Measurements from ENCODE around the gene SYNJ2. TPM values are rescaled to one million over a fixed set of nuclear protein-coding genes. Genes with fewer than 3 reads are reported as not detected.
A peak's percentile ranks its signal among the peaks of the same experiment; 100 is the strongest.

Gene SYNJ2
- total and polyA plus RNA-seq, 2 donors (not counting 3 experiments of a cell fraction or from before 2014, with no cell fraction given) = 35.1 to 78.2 TPM

DNA sequence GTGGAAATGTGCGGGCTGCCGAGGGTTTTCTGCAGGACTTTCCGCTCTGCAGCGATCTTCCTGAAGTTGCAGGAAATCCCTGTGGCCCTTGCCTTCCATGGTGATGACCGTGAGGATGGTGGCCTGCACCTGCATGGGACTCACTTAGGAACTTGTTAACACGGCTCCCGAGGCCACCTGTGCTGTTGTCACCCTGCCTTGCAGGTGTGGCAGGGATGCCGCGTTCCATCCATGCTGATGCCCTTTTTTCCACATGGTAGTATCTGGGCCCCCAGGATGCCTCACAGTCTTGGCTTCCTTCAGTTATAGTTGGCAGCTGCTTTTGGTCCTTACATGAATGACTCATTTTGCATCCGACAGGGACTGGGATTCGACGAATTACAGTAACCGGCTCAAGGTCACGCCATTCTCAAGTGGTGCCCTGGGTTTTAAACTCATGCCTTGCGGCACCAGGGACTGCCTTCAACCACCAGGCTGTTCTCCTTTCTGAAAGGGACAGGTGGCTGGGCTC is 37.2 kb downstream of the SYNJ2 start:
- ChIA-PET POLR2A (no interaction called here), CTCF (interaction anchor here (1.0 to 2.2 kb wide), 5 partner anchors 11 to 54 kb away, joined by 3 to 17 read pairs (median 4); partner anchors contain the start of gene SYNJ2)
- BruUV-seq (replicated peaks) = no TSS peak
- TF ChIP-seq JUN (IDR thresholded peaks at IDR 0.05; ENCODE audit: borderline replicate concordance, insufficient read depth, insufficient read length, low read depth) = peak; percentile 79
- TF ChIP-seq, protein P1, sequence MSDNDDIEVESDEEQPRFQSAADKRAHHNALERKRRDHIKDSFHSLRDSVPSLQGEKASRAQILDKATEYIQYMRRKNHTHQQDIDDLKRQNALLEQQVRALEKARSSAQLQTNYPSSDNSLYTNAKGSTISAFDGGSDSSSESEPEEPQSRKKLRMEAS (IDR thresholded peaks at IDR 0.05; ENCODE audit: insufficient read depth, insufficient read length) = no peak
- TF ChIP-seq EZH2 (IDR thresholded peaks at IDR 0.05; ENCODE audit: borderline replicate concordance, low read depth, low read length, severe bottlenecking) = no peak
- TF ChIP-seq GATA2 (IDR thresholded peaks at IDR 0.05; ENCODE audit: insufficient read depth, insufficient read length, low read depth, low read length) = no peak
- TF ChIP-seq POLR2A (IDR thresholded peaks at IDR 0.05; ENCODE audit: low read depth, low read length) = no peak
- TF ChIP-seq, protein P2, sequence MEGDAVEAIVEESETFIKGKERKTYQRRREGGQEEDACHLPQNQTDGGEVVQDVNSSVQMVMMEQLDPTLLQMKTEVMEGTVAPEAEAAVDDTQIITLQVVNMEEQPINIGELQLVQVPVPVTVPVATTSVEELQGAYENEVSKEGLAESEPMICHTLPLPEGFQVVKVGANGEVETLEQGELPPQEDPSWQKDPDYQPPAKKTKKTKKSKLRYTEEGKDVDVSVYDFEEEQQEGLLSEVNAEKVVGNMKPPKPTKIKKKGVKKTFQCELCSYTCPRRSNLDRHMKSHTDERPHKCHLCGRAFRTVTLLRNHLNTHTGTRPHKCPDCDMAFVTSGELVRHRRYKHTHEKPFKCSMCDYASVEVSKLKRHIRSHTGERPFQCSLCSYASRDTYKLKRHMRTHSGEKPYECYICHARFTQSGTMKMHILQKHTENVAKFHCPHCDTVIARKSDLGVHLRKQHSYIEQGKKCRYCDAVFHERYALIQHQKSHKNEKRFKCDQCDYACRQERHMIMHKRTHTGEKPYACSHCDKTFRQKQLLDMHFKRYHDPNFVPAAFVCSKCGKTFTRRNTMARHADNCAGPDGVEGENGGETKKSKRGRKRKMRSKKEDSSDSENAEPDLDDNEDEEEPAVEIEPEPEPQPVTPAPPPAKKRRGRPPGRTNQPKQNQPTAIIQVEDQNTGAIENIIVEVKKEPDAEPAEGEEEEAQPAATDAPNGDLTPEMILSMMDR (IDR thresholded peaks at IDR 0.05; ENCODE audit: extremely low read depth in 1 of 2, insufficient read depth in 1 of 2, low read depth in 1 of 2, low read length in 2 of 2) = no peak
- TF ChIP-seq POLR2AphosphoS5 (IDR thresholded peaks at IDR 0.05; ENCODE audit: insufficient read depth, low read depth, low read length) = peak; percentile 60
- peak; percentile 84 for TF ChIP-seq FOS (IDR thresholded peaks at IDR 0.05; ENCODE audit: borderline replicate concordance, insufficient read depth, low read length)
- no peak for TF ChIP-seq MYC (IDR thresholded peaks at IDR 0.05; ENCODE audit: low read depth, low read length)
- Histone ChIP-seq H3K79me2 (ENCODE audit: control insufficient read depth, insufficient read depth, low read length) (peaks cover 84% of the 10 kb centered on the region), H3K27me3 (ENCODE audit: control insufficient read depth in 2 of 2, insufficient read depth in 2 of 2, low read length in 2 of 2) (no peaks in the 10 kb centered on the region), H3K4me2 (ENCODE audit: insufficient read depth, low read length) (peak overlapping the region; percentile 23), H4K20me1 (replicated peaks; ENCODE audit: control insufficient read depth, extremely low read depth, insufficient read depth, low read length) (no peaks in the 10 kb centered on the region), H3K9me1 (replicated peaks; ENCODE audit: control insufficient read depth, extremely low read depth, insufficient read depth, low read length) (no peaks in the 10 kb centered on the region), H3K9me3 (replicated peaks; ENCODE audit: control insufficient read depth, insufficient read depth, low read length) (no peaks in the 10 kb centered on the region), H3K4me3 (replicated peaks in 1 of 3; ENCODE audit: insufficient read depth in 1 of 3, low read depth in 1 of 3, low read length in 3 of 3) (no peak overlapping the region), H3K9ac (replicated peaks; ENCODE audit: extremely low read depth, insufficient read depth, low read length) (peak overlapping the region; percentile 36), H3K4me1 (ENCODE audit: control insufficient read depth, extremely low read depth, insufficient read depth, low read length) (peaks cover 54% of the 10 kb centered on the region), H3K27ac (ENCODE audit: insufficient read depth, low read depth, low read length) (peak overlapping the region; percentile 85), H3K36me3 (ENCODE audit: control insufficient read depth in 2 of 2, extremely low read depth in 1 of 2, insufficient read depth in 2 of 2, low read length in 2 of 2) (peaks cover 0 to 3% of the 10 kb centered on the region in 2 experiments), H2AFZ (ENCODE audit: low read depth, low read length) (no peak overlapping the region)
- DNase-seq (ENCODE audit: low read depth, low spot score) (peak; percentile 89), FAIRE-seq (peak; percentile 97)
- intact Hi-C loops (cut with micrococcal nuclease) = loop anchor here (1.0 kb wide), 1 partner anchor 10 kb away; no protein-coding TSS in a partner anchor
- dilution Hi-C loops (cut with MboI; ENCODE audit: extremely low pct_ligation_motif_present, low sequenced_read_pairs) = no loop called here
